GM11168 (cell line): ENCODE results near the gene MGAT5B.

Source experiments
- in situ Hi-C: fragments of 300-500 bp; cut with MboI; formaldehyde crosslinking; loops from one replicate; pipeline ENCODE4 v1.12.0; 2022; ENCODE audit warnings: low sequenced_read_pairs; ENCODE audit not compliant: unreplicated experiment

Gene MGAT5B

GRCh38 chr17:76873856-76874255, 5.7 kb downstream of the MGAT5B start:
- in situ Hi-C loops: loop anchor here (10.0 to 25.0 kb wide), 2 partner anchors 81 to 388 kb away; no protein-coding TSS in a partner anchor

DNA sequence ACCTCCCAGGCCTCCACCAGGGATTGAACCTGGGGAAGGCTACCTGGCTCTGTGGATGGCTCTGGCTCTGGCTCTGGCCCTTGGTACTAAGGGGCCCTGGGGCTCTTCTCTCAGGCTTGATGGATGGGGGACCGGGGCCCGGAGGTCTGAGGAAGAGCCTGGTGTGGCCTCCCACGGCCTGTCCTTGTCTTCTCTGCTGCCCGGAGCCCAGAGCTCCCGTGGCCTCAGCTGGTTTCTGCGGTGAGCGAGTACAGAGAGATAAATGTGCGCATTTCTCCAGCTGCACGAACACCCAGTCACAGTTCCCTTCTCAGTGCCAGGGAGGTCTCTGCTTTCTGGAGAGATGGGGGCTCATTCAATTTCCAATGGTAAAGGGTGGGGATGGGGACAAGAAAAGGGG, 9.2 kb downstream of the MGAT5B start:
- in situ Hi-C loops: loop anchor here (10.0 kb wide), 1 partner anchor 77 kb away; no protein-coding TSS in a partner anchor

DNA sequence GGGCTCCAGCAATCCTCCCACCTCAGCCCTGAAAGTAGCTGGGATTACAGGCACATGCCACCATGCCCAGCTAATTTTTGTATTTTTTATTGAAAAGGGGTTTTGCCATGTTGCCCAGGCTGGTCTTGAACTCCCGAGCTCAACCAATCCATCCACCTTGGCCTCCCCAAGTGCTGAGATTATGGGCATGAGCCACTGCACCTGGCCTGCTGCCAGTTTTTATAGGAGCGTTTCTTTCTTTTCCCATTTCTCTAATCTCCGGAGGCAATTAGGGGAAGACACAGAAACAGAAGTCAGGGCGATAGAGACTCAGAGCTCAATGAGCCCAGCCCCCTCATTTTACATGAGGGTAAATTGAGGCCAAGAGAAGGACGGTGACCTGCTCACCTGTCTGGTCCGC, 10.4 kb downstream of the MGAT5B start:
- in situ Hi-C loops: loop anchor here (10.0 kb wide), 1 partner anchor 76 kb away; no protein-coding TSS in a partner anchor

DNA sequence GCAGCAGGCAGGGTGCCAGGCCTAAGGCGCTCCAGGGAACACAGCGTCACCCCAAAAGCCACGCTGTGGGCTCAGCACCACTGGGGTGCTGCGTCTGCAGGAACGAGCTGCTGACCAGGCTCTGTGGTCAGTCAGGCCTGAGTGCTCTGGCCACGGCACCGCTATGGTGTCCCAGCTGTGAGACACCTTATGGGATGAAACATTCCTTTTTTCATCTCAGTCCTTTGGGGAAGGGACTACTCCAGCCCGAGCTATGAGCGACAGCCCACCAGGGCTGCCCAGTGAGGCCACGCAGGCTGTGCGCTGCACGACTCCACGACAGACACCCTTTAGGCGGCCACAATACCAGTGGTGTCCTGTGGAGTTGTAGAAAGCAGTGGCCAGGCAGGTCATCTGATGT, 11.1 kb downstream of the MGAT5B start:
- in situ Hi-C loops: loop anchor here (10.0 kb wide), 1 partner anchor 76 kb away; no protein-coding TSS in a partner anchor

- in situ Hi-C loops: loop anchor here (10.0 kb wide), 1 partner anchor 75 kb away; no protein-coding TSS in a partner anchor
These were observed 11.5 kb downstream of the MGAT5B start for GRCh38 chr17:76879691-76880090.

- in situ Hi-C loops: no loop called here
These were observed 12.1 kb downstream of the MGAT5B start for GRCh38 chr17:76880268-76880667.

DNA sequence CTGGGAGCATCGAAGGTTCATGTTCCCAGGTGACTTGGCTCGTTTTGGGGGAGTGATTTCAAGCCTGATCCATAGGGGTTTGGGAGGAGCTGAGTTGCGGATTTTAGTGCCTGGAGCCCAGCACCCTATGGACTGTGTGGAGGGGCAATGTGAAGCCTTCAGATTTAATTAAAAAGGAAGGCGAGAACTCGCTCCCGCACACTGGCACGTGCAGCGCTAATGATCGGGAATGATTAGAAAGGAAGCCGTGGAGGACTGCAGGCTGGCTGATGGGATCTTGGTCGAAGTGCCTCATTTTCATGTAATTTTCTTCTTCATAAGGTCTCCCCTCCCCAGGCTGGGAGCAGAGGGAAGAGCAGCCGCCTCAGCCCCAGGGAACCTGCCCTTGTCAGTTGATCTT, 12.8 kb downstream of the MGAT5B start:
- in situ Hi-C loops: no loop called here

GRCh38 chr17:76881408-76881807, 13.2 kb downstream of the MGAT5B start:
- in situ Hi-C loops: no loop called here

- in situ Hi-C loops: no loop called here
These were observed 13.8 kb downstream of the MGAT5B start for GRCh38 chr17:76881966-76882365.

DNA sequence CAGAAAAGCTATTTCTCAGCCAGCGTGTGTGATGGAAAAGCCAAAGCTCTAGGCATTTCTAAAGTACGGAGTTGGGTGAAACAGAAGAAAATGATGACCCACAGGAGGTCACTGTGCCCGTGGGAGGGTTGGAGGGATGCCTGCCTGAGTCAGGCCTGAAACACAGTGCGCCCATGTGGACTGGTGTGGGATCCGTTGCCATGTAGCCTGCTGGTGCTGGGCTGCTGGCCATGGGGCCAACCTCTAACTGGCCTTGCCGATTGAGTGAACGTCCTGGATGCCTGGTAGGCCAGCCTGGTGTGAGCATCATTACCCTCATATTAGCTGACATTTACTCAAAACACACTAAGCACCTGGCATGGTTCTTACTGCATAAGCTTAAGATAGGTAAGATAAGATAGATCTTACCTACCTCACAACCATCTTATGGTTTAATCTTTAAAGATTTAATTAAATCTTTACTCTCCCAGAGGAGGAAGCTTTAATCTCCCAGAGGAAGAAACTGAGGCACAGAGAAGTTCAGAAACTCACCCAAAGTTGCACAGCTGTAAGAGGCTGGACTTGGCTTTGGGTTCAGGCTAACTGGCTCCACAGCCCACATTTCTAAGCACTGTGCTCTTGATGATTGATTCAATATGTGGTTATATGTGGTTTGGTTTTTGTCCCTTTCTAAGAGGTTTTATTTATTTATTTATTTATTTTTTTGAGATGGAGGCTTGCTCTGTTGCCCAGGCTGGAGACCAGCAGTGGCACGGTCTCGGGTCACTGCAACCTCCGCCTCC, 15.7 kb downstream of the MGAT5B start:
- in situ Hi-C loops: no loop called here

DNA sequence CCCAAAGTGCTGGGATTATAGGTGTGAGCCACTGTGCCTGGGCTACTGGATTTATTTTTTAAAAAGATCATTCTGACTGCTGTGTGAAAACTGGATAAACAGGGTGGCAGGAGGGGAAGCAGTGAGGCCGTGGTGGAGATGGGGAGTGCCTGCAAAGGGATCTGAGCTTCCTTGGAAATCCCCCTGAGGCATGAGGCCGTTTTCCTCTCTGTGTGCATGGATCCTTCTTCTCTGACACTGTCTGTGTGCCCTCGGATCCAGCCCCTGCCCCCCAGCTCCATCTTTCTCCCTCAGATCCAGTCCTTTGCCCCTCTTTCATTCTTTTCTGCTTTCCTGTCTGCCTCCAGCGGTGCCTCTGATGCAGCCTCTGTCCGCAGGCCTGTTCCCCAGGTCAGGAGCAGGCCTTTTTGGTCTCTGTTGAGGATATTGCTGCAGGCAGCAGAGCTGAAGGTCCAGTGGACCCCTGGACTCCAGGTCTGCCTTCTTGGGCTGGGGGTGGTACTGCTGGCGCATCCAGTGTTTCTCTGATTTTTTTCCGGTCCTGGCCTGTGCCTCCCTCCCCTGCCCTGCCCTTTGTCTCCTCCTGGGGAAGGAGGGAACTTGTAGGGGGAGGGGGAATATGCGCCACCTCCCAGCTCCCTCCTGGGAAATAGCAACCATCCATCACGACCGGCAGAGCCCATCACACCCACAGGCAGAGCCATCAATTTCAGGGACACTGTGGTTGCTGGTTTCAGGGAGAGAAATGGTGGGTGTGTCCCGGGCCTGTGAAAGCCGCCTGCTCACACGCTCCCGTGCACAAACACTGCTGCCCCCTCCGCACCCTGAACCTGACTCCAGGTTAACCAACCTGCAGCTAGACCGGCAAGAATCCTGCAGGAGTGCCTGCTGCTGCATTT, 17.0 kb downstream of the MGAT5B start:
- in situ Hi-C loops: no loop called here

DNA sequence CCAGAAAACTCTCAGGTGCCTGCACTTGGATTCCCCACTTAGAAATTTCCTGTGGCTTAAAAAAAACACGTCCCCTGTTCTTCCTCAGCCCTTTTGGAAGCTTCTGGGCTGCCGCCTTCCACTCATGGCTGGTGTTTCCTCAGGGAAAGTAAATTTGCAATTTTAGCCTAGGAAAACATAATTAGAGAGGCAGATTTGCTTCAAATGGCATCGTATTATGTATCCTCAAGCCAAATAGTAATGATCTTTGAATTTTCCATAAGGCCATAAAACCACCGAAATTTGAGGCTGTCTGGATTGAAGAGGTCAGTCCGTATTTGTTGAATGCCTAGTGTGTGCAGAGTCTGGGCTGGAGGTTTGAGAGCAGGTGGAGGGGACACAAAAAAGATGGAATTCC, 17.7 kb downstream of the MGAT5B start:
- in situ Hi-C loops: no loop called here

GRCh38 chr17:76886395-76886794, 18.2 kb downstream of the MGAT5B start:
- in situ Hi-C loops: no loop called here

DNA sequence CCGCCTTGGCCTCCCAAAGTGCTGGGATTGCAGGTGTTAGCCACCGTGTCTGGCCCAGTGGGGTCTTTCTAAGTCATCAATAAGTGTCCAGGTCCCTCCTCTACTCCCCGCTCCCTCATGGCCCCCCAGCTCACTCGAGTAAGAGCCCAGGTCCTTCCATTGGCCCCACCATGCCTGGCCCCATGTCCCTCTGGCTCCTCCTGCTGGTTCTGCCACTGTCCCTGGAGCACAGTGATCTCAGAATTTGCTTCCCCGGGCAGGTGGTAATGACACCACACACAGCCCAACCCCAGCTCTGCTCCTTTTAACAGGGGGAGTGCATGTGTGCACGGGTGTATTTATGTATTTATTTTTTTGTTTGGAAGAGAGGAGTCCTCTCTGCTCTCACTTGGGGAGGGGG, 19.6 kb downstream of the MGAT5B start:
- in situ Hi-C loops: no loop called here

- in situ Hi-C loops: no loop called here
These were observed 20.5 kb downstream of the MGAT5B start for GRCh38 chr17:76888661-76889060.

GRCh38 chr17:76889323-76889722, 21.1 kb downstream of the MGAT5B start:
- in situ Hi-C loops: no loop called here

DNA sequence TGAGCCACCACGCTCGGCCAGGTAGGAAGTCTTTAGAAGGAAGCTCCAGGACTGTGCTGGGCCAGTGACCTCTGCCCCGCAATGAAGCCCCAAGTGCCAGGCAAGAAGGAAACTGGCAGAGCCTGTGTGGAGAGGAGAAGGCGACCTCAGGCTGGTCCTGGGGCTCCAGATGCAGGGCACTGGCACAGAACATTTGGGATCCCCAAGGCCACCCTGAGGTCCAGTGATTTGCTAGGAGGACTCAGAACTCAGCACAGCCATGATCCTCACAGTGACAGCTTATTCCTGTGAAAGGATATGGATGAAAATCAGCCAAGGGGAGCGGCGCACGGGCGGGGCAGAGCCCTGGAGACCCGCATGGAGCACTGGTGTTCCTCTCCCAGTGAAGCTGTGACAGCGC, 24.1 kb downstream of the MGAT5B start:
- in situ Hi-C loops: loop anchor here (10.0 kb wide), 1 partner anchor 142 kb away; no protein-coding TSS in a partner anchor

DNA sequence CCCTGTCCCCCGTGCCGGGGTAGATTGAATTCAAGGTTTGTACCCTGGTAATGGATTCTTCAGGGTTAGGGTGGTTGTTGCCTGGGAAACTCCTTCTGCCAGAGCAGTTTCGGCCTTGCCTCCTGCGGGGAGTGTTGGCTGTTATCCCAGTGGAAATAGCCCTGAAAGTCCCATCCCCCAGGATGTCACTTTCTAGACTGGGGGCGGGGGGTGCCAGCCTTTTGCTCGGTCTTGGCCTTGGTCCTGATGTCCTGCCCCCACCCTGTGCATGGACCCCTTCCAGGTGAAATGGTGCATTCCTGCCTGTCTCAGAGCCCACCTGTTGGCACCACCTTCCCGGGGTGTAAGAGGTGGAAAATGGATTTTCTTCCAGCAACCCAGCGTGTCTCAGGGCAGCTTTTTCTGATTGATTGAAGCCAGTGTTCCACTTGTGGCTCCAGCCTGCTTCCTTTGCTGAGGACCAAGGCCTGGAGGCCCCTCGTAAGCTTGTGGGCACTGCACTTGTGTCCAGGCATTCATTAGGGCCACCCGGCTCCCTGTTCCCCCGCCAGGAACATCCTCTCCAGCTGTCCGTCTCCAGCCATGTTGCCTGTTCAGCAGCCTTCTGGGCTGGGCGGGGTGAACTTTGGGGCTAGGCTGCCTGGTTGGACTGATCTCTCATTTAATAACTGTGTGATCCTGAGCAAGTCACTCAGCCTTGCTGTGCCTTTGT, 25.6 kb downstream of the MGAT5B start:
- in situ Hi-C loops: loop anchor here (10.0 kb wide), 1 partner anchor 141 kb away; no protein-coding TSS in a partner anchor

DNA sequence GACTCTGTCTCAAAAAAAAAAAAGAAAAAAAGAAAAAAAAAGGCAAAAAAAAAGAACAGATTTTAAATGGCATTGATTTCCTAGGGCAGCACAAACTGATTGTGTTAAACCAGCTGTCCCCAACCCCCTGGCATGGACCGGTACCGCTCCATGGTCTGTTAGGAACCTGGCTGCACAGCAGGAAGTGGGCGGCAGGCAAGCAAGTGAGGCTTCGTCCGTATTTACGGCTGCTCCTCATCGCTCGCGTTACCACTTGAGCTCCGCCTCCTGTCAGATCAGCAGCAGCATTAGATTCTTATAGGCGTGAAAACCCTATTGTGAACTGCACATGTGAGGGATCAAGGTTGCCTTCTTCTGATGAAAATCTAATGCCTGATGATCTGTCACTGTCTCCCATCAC, 26.6 kb downstream of the MGAT5B start:
- in situ Hi-C loops: loop anchor here (10.0 kb wide), 1 partner anchor 140 kb away; no protein-coding TSS in a partner anchor

DNA sequence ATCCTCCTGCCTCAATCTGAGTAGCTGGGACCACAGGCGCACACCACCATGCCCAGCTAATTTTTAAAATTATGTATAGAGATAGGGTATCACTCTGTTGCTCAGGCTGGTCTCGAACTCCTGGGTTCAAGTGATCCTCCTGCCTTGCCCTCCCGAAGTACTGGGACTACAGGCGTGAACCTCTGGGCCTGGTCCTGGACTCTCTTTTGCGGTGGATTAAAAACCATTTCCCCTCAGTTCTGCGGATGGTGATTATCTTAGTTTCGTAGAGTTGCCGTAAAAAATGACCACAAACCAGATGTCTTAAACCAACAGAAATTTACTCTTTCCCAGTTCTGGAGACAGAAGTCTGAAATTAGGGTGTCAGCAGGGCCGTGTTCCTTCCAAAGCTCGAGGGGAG, 28.8 kb downstream of the MGAT5B start:
- in situ Hi-C loops: loop anchor here (10.0 kb wide), 1 partner anchor 138 kb away; no protein-coding TSS in a partner anchor
